SK-N-SH (cell line): ENCODE data around the gene CRYM. TPM values are rescaled to one million over a fixed set of nuclear protein-coding genes. Genes with fewer than 3 reads are reported as not detected.
"Not testable (repeated sequence)": the region's sequence is repeated elsewhere in the genome, so short reads cannot be mapped to it uniquely, and the experiment has no call there.

Source experiments
- CTCF ChIA-PET: fragments of 300-600, 350-600 bp; formaldehyde crosslinking; extraction: SDS; loops from one replicate; lab custom pipeline; 2021; lab: Yijun Ruan, JAX
- POLR2A ChIA-PET: fragments of 350-600 bp; sonication (Branson Sonifier 250); formaldehyde crosslinking; extraction: SDS; loops from one replicate; lab custom pipeline; 2020; ENCODE audit warnings: antibody characterized with exemption, inconsistent platforms; lab: Yijun Ruan, JAX
- DNase-seq: peaks from one replicate; pipeline ENCODE4 v3.0.0; 2012
- H2AFZ ChIP-seq: fragments of 200-600 bp; sonication (generic); 2 replicates; pipeline ENCODE4 v1.8.1; 2016; ENCODE audit warnings: antibody characterized with exemption, mild to moderate bottlenecking, low read depth
- H3F3A ChIP-seq: fragments of 200-600 bp; sonication (generic); replicated peaks from 2 replicates; pipeline ENCODE3; 2016; ENCODE audit warnings: antibody characterized with exemption, mild to moderate bottlenecking; ENCODE audit not compliant: insufficient read depth
- H3K27ac ChIP-seq, 2 experiments: fragments of 200-500 bp in 1 of 2; fragments of 200-600 bp in 1 of 2; sonication (Bioruptor generic) in 1 of 2; sonication (generic), shearing (Covaris generic) in 1 of 2; 2 replicates each; pipeline versions ENCODE4 v1.5.1 to v1.6.1; 2014 to 2016; ENCODE audit warnings: low read depth in 2 of 2, inconsistent platforms in 1 of 2, low read length in 1 of 2, mild to moderate bottlenecking in 1 of 2, mixed read lengths in 1 of 2
- H3K27me3 ChIP-seq: fragments of 200-600 bp; sonication (generic), shearing (Covaris generic); 2 replicates; pipeline ENCODE4 v1.6.1; 2016; ENCODE audit warnings: mixed run types; ENCODE audit not compliant: insufficient read depth
- H3K36me3 ChIP-seq, 2 experiments: fragments of 200-500 bp in 1 of 2; fragments of 200-600 bp in 1 of 2; sonication (Bioruptor generic) in 1 of 2; sonication (generic) in 1 of 2; replicated peaks in 1 of 2; 2 replicates each; pipeline versions ENCODE3 to v1.5.1; 2014 to 2016; ENCODE audit warnings: low read length in 1 of 2, mild to moderate bottlenecking in 1 of 2; ENCODE audit not compliant: insufficient read depth in 2 of 2, control insufficient read depth in 1 of 2
- H3K4me1 ChIP-seq, 2 experiments: fragments of 200-500 bp in 1 of 2; fragments of 200-600 bp in 1 of 2; sonication (Bioruptor generic) in 1 of 2; sonication (generic), shearing (Covaris generic) in 1 of 2; 2 replicates each; pipeline versions ENCODE4 v1.5.1 to v1.6.1; 2014 to 2016; ENCODE audit warnings: low read depth in 1 of 2, low read length in 1 of 2, mixed run types in 1 of 2; ENCODE audit not compliant: insufficient read depth in 2 of 2, control insufficient read depth in 1 of 2
- H3K4me2 ChIP-seq: fragments of 200-600 bp; sonication (generic), shearing (Covaris generic); 2 replicates; pipeline ENCODE4 v1.6.1; 2017; ENCODE audit warnings: mixed run types
- H3K4me3 ChIP-seq, 2 experiments: fragments of 200-500 bp in 1 of 2; fragments of 200-600 bp in 1 of 2; sonication (Bioruptor generic) in 1 of 2; sonication (generic), shearing (Covaris generic) in 1 of 2; 2 replicates each; pipeline versions ENCODE4 v1.5.1 to v1.8.1; 2014 to 2016; ENCODE audit warnings: low read depth in 2 of 2, inconsistent platforms in 1 of 2, low read length in 1 of 2, mild to moderate bottlenecking in 1 of 2, mixed read lengths in 1 of 2, moderate library complexity in 1 of 2
- H3K79me2 ChIP-seq: fragments of 200-600 bp; sonication (generic); 2 replicates; pipeline ENCODE4 v1.8.1; 2017; ENCODE audit warnings: mild to moderate bottlenecking; ENCODE audit not compliant: insufficient read depth
- H3K9ac ChIP-seq: fragments of 200-600 bp; sonication (generic); 2 replicates; pipeline ENCODE4 v1.6.1; 2017; ENCODE audit warnings: mixed run types
- H3K9me2 ChIP-seq: fragments of 200-600 bp; sonication (generic); 2 replicates; pipeline ENCODE4 v1.6.1; 2017; ENCODE audit warnings: mixed run types
- H3K9me3 ChIP-seq: fragments of 200-600 bp; sonication (generic); 2 replicates; pipeline ENCODE4 v1.6.1; 2017; ENCODE audit warnings: mixed run types, mild to moderate bottlenecking, moderate library complexity
- H4K20me1 ChIP-seq: fragments of 200-600 bp; sonication (generic); 2 replicates; pipeline ENCODE4 v1.6.1; 2017; ENCODE audit warnings: mild to moderate bottlenecking, mixed run types; ENCODE audit not compliant: insufficient read depth
- CHD2 ChIP-seq: fragments of 150-350 bp; IDR thresholded peaks from 2 replicates; pipeline ENCODE4 v1.6.1; 2018; ENCODE audit warnings: low read length; ENCODE audit not compliant: partially characterized antibody
- EZH2phosphoT487 ChIP-seq: fragments of 200-600 bp; sonication (generic); IDR thresholded peaks from 2 replicates; pipeline ENCODE4 v1.6.1; 2017; ENCODE audit warnings: low read depth, mixed run types, mild to moderate bottlenecking, antibody characterized with exemption, moderate library complexity, borderline replicate concordance
- FOXJ3 ChIP-seq: sonication (generic); formaldehyde crosslinking; IDR thresholded peaks from 2 replicates; pipeline ENCODE4 v1.5.1; 2020; ENCODE audit warnings: mild to moderate bottlenecking, missing genetic modification reagents
- FOXM1 ChIP-seq: IDR thresholded peaks from 2 replicates; pipeline ENCODE4 v1.4.0; 2012; ENCODE audit warnings: low read depth, mild to moderate bottlenecking
- GABPA ChIP-seq: IDR thresholded peaks from 2 replicates; pipeline ENCODE4 v1.4.0; 2012; ENCODE audit warnings: low read depth, mild to moderate bottlenecking
- IRF3 ChIP-seq: fragments of 150-350 bp; IDR thresholded peaks from 2 replicates; pipeline ENCODE4 v1.6.1; 2016; ENCODE audit warnings: mild to moderate bottlenecking, low read depth, low read length
- JUND ChIP-seq: IDR thresholded peaks from 2 replicates; pipeline ENCODE4 v1.4.0; 2012
- MAX ChIP-seq: IDR thresholded peaks from 2 replicates; pipeline ENCODE4 v1.4.0; 2012; ENCODE audit warnings: low read depth
- MEF2A ChIP-seq: IDR thresholded peaks from 2 replicates; pipeline ENCODE4 v1.4.0; 2012; ENCODE audit warnings: low read depth, borderline replicate concordance
- NRF1 ChIP-seq: IDR thresholded peaks from 2 replicates; pipeline ENCODE4 v1.6.1; 2012; ENCODE audit warnings: low read depth, mild to moderate bottlenecking, low read length
- POLR2AphosphoS5 ChIP-seq: IDR thresholded peaks from 2 replicates; pipeline ENCODE4 v1.6.1; 2012; ENCODE audit warnings: low read depth, low read length
- RAD21 ChIP-seq: IDR thresholded peaks from 2 replicates; pipeline ENCODE4 v1.6.1; 2012; ENCODE audit warnings: mild to moderate bottlenecking, low read length
- REST ChIP-seq: IDR thresholded peaks from 2 replicates; pipeline ENCODE4 v1.6.1; 2012; ENCODE audit warnings: mild to moderate bottlenecking, low read depth, low read length, moderate library complexity
- RXRA ChIP-seq: IDR thresholded peaks from 2 replicates; pipeline ENCODE4 v1.4.0; 2012; ENCODE audit warnings: low read depth, mild to moderate bottlenecking, borderline replicate concordance
- SIN3A ChIP-seq: IDR thresholded peaks from 2 replicates; pipeline ENCODE4 v1.6.1; 2012; ENCODE audit warnings: low read depth, mild to moderate bottlenecking, low read length, moderate library complexity, borderline replicate concordance
- TCF12 ChIP-seq: IDR thresholded peaks from 2 replicates; pipeline ENCODE4 v1.4.0; 2012
- TEAD4 ChIP-seq: IDR thresholded peaks from 2 replicates; pipeline ENCODE4 v1.4.0; 2012; ENCODE audit warnings: mild to moderate bottlenecking, borderline replicate concordance; ENCODE audit not compliant: insufficient read depth
- USF1 ChIP-seq: IDR thresholded peaks from 2 replicates; pipeline ENCODE4 v1.4.0; 2012; ENCODE audit warnings: low read depth, borderline replicate concordance
- USF2 ChIP-seq: fragments of 150-350 bp; IDR thresholded peaks from 2 replicates; pipeline ENCODE4 v1.6.1; 2017; ENCODE audit warnings: antibody characterized with exemption, low read length, low read depth, borderline replicate concordance
- WGBS: methylation state at CpG from one replicate; pipeline ENCODE4 v1.1.6; 2017; ENCODE audit warnings: low lambda C conversion rate; 5-methylcytosine and 5-hydroxymethylcytosine counted together
- polyA plus RNA-seq, 3 experiments: library from polyadenylated mRNA; depleted of rRNA; stranded (reverse); fragments of >200 nt; gene quantifications; 2 replicates each; pipeline ENCODE4 v1.2.3, GENCODE V29; 2012

Gene CRYM
- polyA plus RNA-seq, 1 of the 3 experiments (the other 2 are of a cell fraction), result 1.8 TPM

GRCh38 chr16:21300309-21301167, 22.4 kb upstream of the CRYM start (continued):
- TF ChIP-seq REST, result 0 out of 2 replicates have a peak, but pooled peaks have one; percentile 3
- TF ChIP-seq USF2, result no peak
- no peak for TF ChIP-seq MEF2A
- no peak for TF ChIP-seq EZH2phosphoT487
- peak; percentile 84 for TF ChIP-seq MAX
- peak; percentile 25; the same call in 1 of the 2 replicates for TF ChIP-seq RXRA
- no peak for TF ChIP-seq IRF3
- no peak for TF ChIP-seq USF1
- peak; percentile 84 for TF ChIP-seq JUND
- peak; percentile 32; the same call in 1 of the 2 replicates for TF ChIP-seq POLR2AphosphoS5
- peak; percentile 99 for TF ChIP-seq RAD21
- TF ChIP-seq TCF12, result peak; percentile 50
- no peak for TF ChIP-seq FOXJ3
- no peak for TF ChIP-seq NRF1
- TF ChIP-seq FOXM1, result no peak
- 0 out of 2 replicates have a peak, but pooled peaks have one; percentile 52 for TF ChIP-seq SIN3A
- TF ChIP-seq GABPA, result peak; percentile 6; the same call in 1 of the 2 replicates
- 0 out of 2 replicates have a peak, but pooled peaks have one; percentile 27 for TF ChIP-seq TEAD4
- TF ChIP-seq CHD2, result peak; percentile 91

- H3K9me3 ChIP-seq, DNase-seq, H3K4me2 ChIP-seq, H3K4me1 ChIP-seq, H3K9ac ChIP-seq, H3K27ac ChIP-seq, H3K9me2 ChIP-seq, H3K79me2 ChIP-seq, H3K27me3 ChIP-seq, H3K36me3 ChIP-seq, H4K20me1 ChIP-seq, H3F3A ChIP-seq, POLR2A ChIA-PET, H2AFZ ChIP-seq, H3K4me3 ChIP-seq: not testable (repeated sequence)
- 94% methylated on average over 3 of the region's 3 CpGs for WGBS
- CTCF ChIA-PET, result interaction anchor here (1.4 to 3.7 kb wide), 2 partner anchors 11 to 12 kb away, joined by 5 to 22 read pairs; partner anchors contain the start of gene CRYM
These were observed 11.7 kb upstream of the CRYM start for GRCh38 chr16:21289789-21290188.
